GM12878 (cell line): Measurements from ENCODE around the gene PRCD. TPM values are rescaled to one million over a fixed set of nuclear protein-coding genes. Genes with fewer than 3 reads are reported as not detected.

Source experiments
- ATAC-seq: fragments of 200-7000 bp; cut with Tn5 transposase; 3 replicates; pipeline ENCODE4 v1.9.1; 2020; ENCODE audit warnings: mild to moderate bottlenecking, moderate library complexity
- BruUV-seq: library from RNA; stranded (reverse); fragments of 400-500 nt; replicated peaks from 2 replicates; lab custom pipeline; 2021; lab: Mats Ljungman, UMichigan
- CTCF ChIA-PET: fragments of 300-600 bp; sonication (Branson Sonifier 250); formaldehyde crosslinking; extraction: SDS; loops from one replicate; lab custom pipeline; 2021; ENCODE audit warnings: inconsistent platforms; lab: Yijun Ruan, JAX
- POLR2A ChIA-PET: fragments of 350-600 bp; formaldehyde crosslinking; extraction: SDS; loops from one replicate; lab custom pipeline; 2021; ENCODE audit warnings: inconsistent platforms; lab: Charles Lee
- RAD21 ChIA-PET: fragments of 300-600 bp; sonication (Branson Sonifier 250); formaldehyde crosslinking; loops from one replicate; lab custom pipeline; 2023; ENCODE audit warnings: antibody characterized with exemption; ENCODE audit not compliant: unreplicated experiment; lab: Charles Lee
- SMC1A ChIA-PET: fragments of 300-600 bp; sonication (Branson Sonifier 250); formaldehyde crosslinking; loops from one replicate; lab custom pipeline; 2023; ENCODE audit not compliant: unreplicated experiment, uncharacterized antibody; lab: Charles Lee
- DNase-seq: peaks from one replicate; pipeline ENCODE4 v3.0.0-alpha.2; 2011; ENCODE audit warnings: low read depth, low spot score
- FAIRE-seq: peaks from 3 replicates; lab custom pipeline; 2011; peaks lifted over from hg19 to GRCh38; lab: Jason Lieb, UNC
- H2AFZ ChIP-seq: 2 replicates; pipeline ENCODE4 v1.6.0; 2011; ENCODE audit warnings: low read depth, low read length, control low read depth; ENCODE audit not compliant: control insufficient read depth
- H3K27ac ChIP-seq: 2 replicates; pipeline ENCODE4 v1.5.1; 2011; ENCODE audit warnings: control low read depth; ENCODE audit not compliant: control insufficient read depth, insufficient read depth
- H3K27me3 ChIP-seq, 2 experiments: replicated peaks in 1 of 2; 2 replicates each; pipeline versions ENCODE4 v1.6.0 to v1.6.1; 2011; ENCODE audit warnings: low read length in 1 of 2; ENCODE audit not compliant: control insufficient read depth in 2 of 2, insufficient read depth in 2 of 2
- H3K36me3 ChIP-seq, 2 experiments: 2 replicates each; pipeline ENCODE4 v1.5.1; 2011; ENCODE audit warnings: low read length in 1 of 2; ENCODE audit not compliant: control insufficient read depth in 2 of 2, insufficient read depth in 2 of 2
- H3K4me1 ChIP-seq: 2 replicates; pipeline ENCODE4 v1.6.1; 2011; ENCODE audit warnings: mild to moderate bottlenecking, low read length, moderate library complexity, mixed read lengths; ENCODE audit not compliant: control insufficient read depth, insufficient read depth
- H3K4me2 ChIP-seq: 2 replicates; pipeline ENCODE4 v1.6.0; 2011; ENCODE audit warnings: control low read depth; ENCODE audit not compliant: control insufficient read depth, insufficient read depth
- H3K4me3 ChIP-seq: fragments of 200-600 bp; sonication (generic); 2 replicates; pipeline ENCODE4 v1.5.1; 2016
- H3K79me2 ChIP-seq: 2 replicates; pipeline ENCODE4 v1.6.0; 2011; ENCODE audit warnings: low read length; ENCODE audit not compliant: control insufficient read depth, insufficient read depth
- H3K9ac ChIP-seq: 2 replicates; pipeline ENCODE4 v1.8.0; 2011; ENCODE audit warnings: low read length, control low read depth, mixed read lengths; ENCODE audit not compliant: control insufficient read depth, insufficient read depth
- H3K9me3 ChIP-seq: replicated peaks from 3 replicates; pipeline ENCODE4 v1.5.1; 2011; ENCODE audit warnings: mild to moderate bottlenecking, low read length; ENCODE audit not compliant: control insufficient read depth, insufficient read depth
- H4K20me1 ChIP-seq: 2 replicates; pipeline ENCODE4 v1.6.0; 2011; ENCODE audit not compliant: control insufficient read depth, insufficient read depth
- ATF7 ChIP-seq: fragments of 450-650 bp; IDR thresholded peaks from 2 replicates; pipeline ENCODE4 v1.6.1; 2016; ENCODE audit warnings: low read depth, mild to moderate bottlenecking
- CREB1 ChIP-seq: IDR thresholded peaks from 2 replicates; pipeline ENCODE4 v1.6.1; 2012; ENCODE audit warnings: low read depth, mild to moderate bottlenecking, inconsistent platforms
- CTCF ChIP-seq, 3 experiments: IDR thresholded peaks in 2 of 3; conservative IDR thresholded peaks in 1 of 3; 2 replicates each; pipeline ENCODE4 v1.5.1; 2011; ENCODE audit warnings: low read depth in 3 of 3, low read length in 3 of 3, mild to moderate bottlenecking in 3 of 3, control low read depth in 2 of 3, moderate library complexity in 2 of 3, inconsistent platforms in 1 of 3, mixed read lengths in 1 of 3; ENCODE audit not compliant: control insufficient read depth in 2 of 3, insufficient read depth in 1 of 3; ENCODE audit errors: extremely low read depth in 1 of 3
- GABPA ChIP-seq: IDR thresholded peaks from 2 replicates; pipeline ENCODE4 v1.6.1; 2014; ENCODE audit warnings: antibody characterized with exemption, low read depth, mild to moderate bottlenecking, inconsistent platforms
- NBN ChIP-seq: fragments of 450-650 bp; IDR thresholded peaks from 2 replicates; pipeline ENCODE4 v1.6.1; 2016
- POLR2A ChIP-seq: IDR thresholded peaks from 2 replicates; pipeline ENCODE4 v1.6.1; 2011; ENCODE audit warnings: low read depth, mild to moderate bottlenecking, low read length
- REST ChIP-seq: IDR thresholded peaks from 2 replicates; pipeline ENCODE4 v1.6.1; 2012; ENCODE audit warnings: mild to moderate bottlenecking, low read depth, low read length
- RUNX3 ChIP-seq: IDR thresholded peaks from 2 replicates; pipeline ENCODE4 v1.6.1; 2012; ENCODE audit warnings: low read length, inconsistent platforms
- SUPT20H ChIP-seq: IDR thresholded peaks from 2 replicates; pipeline ENCODE4 v1.6.1; 2011; ENCODE audit warnings: low read depth, mild to moderate bottlenecking, low read length, moderate library complexity, borderline replicate concordance; ENCODE audit not compliant: control insufficient read depth
- WGBS: methylation state at CpG from one replicate; pipeline ENCODE4 v1.1.6; 2016; ENCODE audit warnings: low lambda C conversion rate; ENCODE audit not compliant: insufficient replicate concordance, insufficient coverage; ENCODE audit errors: missing lambda C conversion rate; 5-methylcytosine and 5-hydroxymethylcytosine counted together
- in situ Hi-C: fragments of 300-500 bp; cut with MboI; formaldehyde crosslinking; loops from 9 replicates; pipeline ENCODE4 v1.14.3; 2018; ENCODE audit warnings: mixed read lengths
- intact Hi-C: fragments of 100-400 bp; cut with micrococcal nuclease; formaldehyde crosslinking; loops from one replicate; pipeline ENCODE4 v1.14.2; 2022; ENCODE audit not compliant: unreplicated experiment
- polyA plus RNA-seq, 11 experiments: library from polyadenylated mRNA; depleted of rRNA in 4 of 11; unstranded in 6 of 11; stranded (reverse) in 5 of 11; fragments of >200 nt; fragmentation: Nextera tagmentation in 4 of 11; fragmentation: Illumina TruSeq in 1 of 11; extraction: Ambion mirVana in 4 of 11; extraction: Trizol in 1 of 11; gene quantifications; 1 replicate in 1 of 11; 2 replicates in 10 of 11; pipeline versions ENCODE4 v1.2.1 to v1.2.3, GENCODE V29; 2011 to 2016; ENCODE audit warnings: inconsistent platforms in 2 of 11, missing spikeins in 2 of 11, low read depth in 1 of 11
- total RNA-seq, 4 experiments: library from RNA; depleted of rRNA in 3 of 4; stranded (reverse); fragments of >200 nt in 3 of 4; fragmentation: Illumina TruSeq in 1 of 4; extraction: Trizol in 1 of 4; gene quantifications; 2 replicates each; pipeline versions ENCODE4 v1.2.1 to v1.2.3, GENCODE V29; 2013 to 2021

PRCD gene
- total and polyA plus RNA-seq, 10 of the 15 experiments (the other 5 are each of a cell fraction or from before 2014, with no cell fraction given) = 0.18 to 0.95 (median 0.34) TPM; not detected in 4

- in situ Hi-C loops = no loop called here
- Histone ChIP-seq H4K20me1 (no peaks in the 10 kb centered on the region), H3K4me1 (no peaks in the 10 kb centered on the region), H3K9ac (no peak overlapping the region), H3K27me3 (no peaks in the 10 kb centered on the region), H3K27ac (no peak overlapping the region), H3K36me3 (no peaks in the 10 kb centered on the region), H3K9me3 (no peaks in the 10 kb centered on the region), H2AFZ (no peak overlapping the region), H3K4me2 (no peak overlapping the region), H3K4me3 (no peak overlapping the region), H3K79me2 (no peaks in the 10 kb centered on the region)
- ChIA-PET RAD21 (interaction anchor here (1.6 kb wide), 1 partner anchor 65 kb away, joined by 4 read pairs; no protein-coding TSS in a partner anchor), CTCF (interaction anchor here (0.6 to 2.1 kb wide), 11 partner anchors 10 to 199 kb away, joined by 3 to 6 read pairs (median 4); no protein-coding TSS in a partner anchor), SMC1A (interaction anchor here (1.2 to 1.9 kb wide), 3 partner anchors 17 to 88 kb away, joined by 3 to 6 read pairs (median 4); no protein-coding TSS in a partner anchor), POLR2A (no interaction called here)
- ATAC-seq = no peak
- no peak for TF ChIP-seq POLR2A
- no peak for TF ChIP-seq GABPA
- no peak for TF ChIP-seq CREB1
- TF ChIP-seq CTCF (IDR thresholded peaks at IDR 0.05 in 2 of 3, conservative IDR thresholded peaks at IDR 0.05 in 1 of 3; ENCODE audit: control insufficient read depth in 2 of 3, extremely low read depth in 1 of 3, insufficient read depth in 1 of 3, low read depth in 3 of 3, low read length in 3 of 3) = peak in 2 of 3 experiments; percentile 8 to 20; a peak in 2 of 6 replicates
- no peak for DNase-seq
- 39% methylated on average over 4 of the region's 4 CpGs for WGBS
- BruUV-seq = no TSS peak
- FAIRE-seq = no peak
- intact Hi-C loops = no loop called here
These were observed 54.1 kb downstream of the PRCD start for GRCh38 chr17:76593959-76594358.

- CTCF ChIA-PET = interaction anchor here (0.6 to 2.1 kb wide), 8 partner anchors 15 to 200 kb away, joined by 3 to 6 read pairs (median 4); no protein-coding TSS in a partner anchor
- DNase-seq (no peak), FAIRE-seq (no peak), ATAC-seq (no peak)
- in situ Hi-C loops (no loop called here), intact Hi-C loops (no loop called here)
- no TSS peak for BruUV-seq
- Histone ChIP-seq H3K79me2 (no peaks in the 10 kb centered on the region), H3K4me1 (no peaks in the 10 kb centered on the region), H3K4me3 (no peak overlapping the region), H3K9me3 (no peaks in the 10 kb centered on the region), H3K27ac (no peak overlapping the region), H2AFZ (no peak overlapping the region), H3K36me3 (no peaks in the 10 kb centered on the region), H3K4me2 (no peak overlapping the region), H3K27me3 (no peaks in the 10 kb centered on the region), H3K9ac (no peak overlapping the region), H4K20me1 (no peaks in the 10 kb centered on the region)
- POLR2A ChIA-PET = no interaction called here
- RAD21 ChIA-PET = interaction anchor here (1.6 kb wide), 1 partner anchor 66 kb away, joined by 4 read pairs; no protein-coding TSS in a partner anchor
- 38% methylated on average over 3 of the region's 3 CpGs for WGBS
- TF ChIP-seq ATF7 = no peak
- no peak for TF ChIP-seq RUNX3
- no peak for TF ChIP-seq SUPT20H
- TF ChIP-seq REST = no peak
- TF ChIP-seq NBN = no peak
- SMC1A ChIA-PET = interaction anchor here (0.7 to 1.9 kb wide), 3 partner anchors 28 to 87 kb away, joined by 3 to 6 read pairs (median 4); no protein-coding TSS in a partner anchor
These were observed 54.8 kb downstream of the PRCD start for GRCh38 chr17:76594690-76595089.
